Measurements from ENCODE around the gene MANSC4. TPM values are rescaled to one million over a fixed set of nuclear protein-coding genes. Genes with fewer than 3 reads are reported as not detected.
A peak's percentile ranks its signal among the peaks of the same experiment; 100 is the strongest.

The MANSC4 gene
- total RNA-seq, 1 donor, result not detected

GRCh38 chr12:27821259-27821973, 41.4 kb upstream of the MANSC4 start:
- peak; percentile 87 for TF ChIP-seq CTCF (IDR thresholded peaks at IDR 0.05; ENCODE audit: insufficient read depth, low read length)
- peak; percentile 84 for DNase-seq (ENCODE audit: low read depth)
- H3K4me3 ChIP-seq (ENCODE audit: low read depth, low read length), result peak overlapping the region; percentile 28

GRCh38 chr12:27820564-27820963, 40.5 kb upstream of the MANSC4 start:
- H3K4me3 ChIP-seq (ENCODE audit: low read depth, low read length), result no peak overlapping the region
- DNase-seq (ENCODE audit: low read depth), result no peak
- no peak for TF ChIP-seq CTCF (IDR thresholded peaks at IDR 0.05; ENCODE audit: insufficient read depth, low read length)

- DNase-seq (ENCODE audit: low read depth), result no peak
- H3K4me3 ChIP-seq (ENCODE audit: low read depth, low read length), result no peak overlapping the region
- no peak for TF ChIP-seq CTCF (IDR thresholded peaks at IDR 0.05; ENCODE audit: insufficient read depth, low read length)
Observed at GRCh38 chr12:27818401-27818918, 38.4 kb upstream of the MANSC4 start.

- H3K4me3 ChIP-seq (ENCODE audit: low read depth, low read length), result no peak overlapping the region
- no peak for TF ChIP-seq CTCF (IDR thresholded peaks at IDR 0.05; ENCODE audit: insufficient read depth, low read length)
- DNase-seq (ENCODE audit: low read depth), result no peak
Observed at GRCh38 chr12:27817766-27818165, 37.7 kb upstream of the MANSC4 start.

- DNase-seq (ENCODE audit: low read depth), result peak; percentile 60
- no peak for TF ChIP-seq CTCF (IDR thresholded peaks at IDR 0.05; ENCODE audit: insufficient read depth, low read length)
- H3K4me3 ChIP-seq (ENCODE audit: low read depth, low read length), result no peak overlapping the region
Observed at GRCh38 chr12:27814851-27815591, 35.0 kb upstream of the MANSC4 start.

- no peak for TF ChIP-seq CTCF (IDR thresholded peaks at IDR 0.05; ENCODE audit: insufficient read depth, low read length)
- no peak overlapping the region for H3K4me3 ChIP-seq (ENCODE audit: low read depth, low read length)
- DNase-seq (ENCODE audit: low read depth), result no peak
Observed at GRCh38 chr12:27814411-27814810, 34.4 kb upstream of the MANSC4 start.

Measured in fibroblast of the aortic adventitia (primary cell).